MM.1S (cell line): ENCODE data around the gene TRAPPC3.

ENCODE experiments used
- DNase-seq: peaks from one replicate; pipeline ENCODE4 v3.0.0-alpha.2; 2015
- H2AFZ ChIP-seq: fragments of 300-600 bp; sonication (generic); 2 replicates; pipeline ENCODE4 v1.6.0; 2016; ENCODE audit warnings: antibody characterized with exemption, low read length
- H3F3A ChIP-seq: fragments of 300-600 bp; sonication (generic); 2 replicates; pipeline ENCODE4 v1.6.1; 2016; ENCODE audit warnings: mild to moderate bottlenecking, antibody characterized with exemption, low read length, moderate library complexity, mixed read lengths; ENCODE audit not compliant: insufficient read depth
- H3K27ac ChIP-seq: fragments of 300-600 bp; sonication (generic); 2 replicates; pipeline ENCODE4 v1.5.1; 2016; ENCODE audit warnings: mild to moderate bottlenecking, low read length
- H3K27me3 ChIP-seq: fragments of 300-600 bp; sonication (generic); replicated peaks from 2 replicates; pipeline ENCODE4 v1.6.0; 2016; ENCODE audit warnings: low read length; ENCODE audit not compliant: insufficient read depth
- H3K36me3 ChIP-seq: fragments of 300-600 bp; sonication (generic); replicated peaks from 2 replicates; pipeline ENCODE4 v1.6.1; 2016; ENCODE audit warnings: mild to moderate bottlenecking, low read length, mixed read lengths; ENCODE audit not compliant: insufficient read depth
- H3K4me1 ChIP-seq: fragments of 300-600 bp; sonication (generic); 2 replicates; pipeline ENCODE4 v1.6.1; 2016; ENCODE audit warnings: low read length, mixed read lengths
- H3K4me2 ChIP-seq: fragments of 300-600 bp; sonication (generic); 2 replicates; pipeline ENCODE4 v1.6.0; 2016; ENCODE audit warnings: low read depth, low read length
- H3K4me3 ChIP-seq: fragments of 300-600 bp; sonication (generic); 2 replicates; pipeline ENCODE4 v1.5.1; 2016; ENCODE audit warnings: low read length, mixed read lengths
- H3K79me2 ChIP-seq: fragments of 300-600 bp; sonication (generic); 2 replicates; pipeline ENCODE4 v1.6.1; 2016; ENCODE audit warnings: mixed run types, low read length, mixed read lengths
- H3K9ac ChIP-seq: fragments of 300-600 bp; sonication (generic); 2 replicates; pipeline ENCODE4 v1.6.1; 2016; ENCODE audit warnings: low read length, mixed read lengths
- H3K9me2 ChIP-seq: fragments of 300-600 bp; sonication (generic); replicated peaks from 2 replicates; pipeline ENCODE4 v1.6.1; 2016; ENCODE audit warnings: mild to moderate bottlenecking, low read length, mixed read lengths; ENCODE audit not compliant: insufficient read depth
- H3K9me3 ChIP-seq: fragments of 300-600 bp; sonication (generic); replicated peaks from 2 replicates; pipeline ENCODE4 v1.6.1; 2016; ENCODE audit warnings: mild to moderate bottlenecking, low read length, mixed read lengths; ENCODE audit not compliant: insufficient read depth
- H4K20me1 ChIP-seq: fragments of 300-600 bp; sonication (generic); 2 replicates; pipeline ENCODE4 v1.6.1; 2016; ENCODE audit warnings: mild to moderate bottlenecking, low read length, moderate library complexity, mixed read lengths; ENCODE audit not compliant: insufficient read depth
- EZH2 ChIP-seq: fragments of 300-600 bp; sonication (generic); optimal IDR thresholded peaks from 2 replicates; pipeline ENCODE3; 2017; ENCODE audit warnings: low read depth, mild to moderate bottlenecking, antibody characterized with exemption, low read length, mixed read lengths
- EZH2phosphoT487 ChIP-seq: fragments of 300-600 bp; sonication (generic); IDR thresholded peaks from 2 replicates; pipeline ENCODE4 v1.6.1; 2018; ENCODE audit warnings: antibody characterized with exemption, low read length
- TF ChIP-seq, protein P1 (sequence below): fragments of 300-600 bp; sonication (generic); IDR thresholded peaks from 2 replicates; pipeline ENCODE4 v1.5.1; 2016; ENCODE audit warnings: antibody characterized with exemption, low read length, mixed read lengths

The TRAPPC3 gene

GRCh38 chr1:36172983-36173382 lies 23.7 kb upstream of the TRAPPC3 start:
- Histone ChIP-seq H3K9me2 (no peaks in the 10 kb centered on the region), H3K4me1 (peaks cover 18% of the 10 kb centered on the region), H3K9me3 (no peaks in the 10 kb centered on the region), H3K79me2 (peaks cover 39% of the 10 kb centered on the region), H2AFZ (no peak overlapping the region), H4K20me1 (no peaks in the 10 kb centered on the region; the same call in 1 of the 2 replicates), H3F3A (0 out of 2 replicates have a peak, but pooled peaks cover 4% of the 10 kb centered on the region), H3K27me3 (no peaks in the 10 kb centered on the region), H3K9ac (no peak overlapping the region), H3K27ac (no peak overlapping the region), H3K4me3 (no peak overlapping the region), H3K4me2 (no peak overlapping the region), H3K36me3 (no peaks in the 10 kb centered on the region; the same call in 1 of the 2 replicates)
- TF ChIP-seq, protein P1, sequence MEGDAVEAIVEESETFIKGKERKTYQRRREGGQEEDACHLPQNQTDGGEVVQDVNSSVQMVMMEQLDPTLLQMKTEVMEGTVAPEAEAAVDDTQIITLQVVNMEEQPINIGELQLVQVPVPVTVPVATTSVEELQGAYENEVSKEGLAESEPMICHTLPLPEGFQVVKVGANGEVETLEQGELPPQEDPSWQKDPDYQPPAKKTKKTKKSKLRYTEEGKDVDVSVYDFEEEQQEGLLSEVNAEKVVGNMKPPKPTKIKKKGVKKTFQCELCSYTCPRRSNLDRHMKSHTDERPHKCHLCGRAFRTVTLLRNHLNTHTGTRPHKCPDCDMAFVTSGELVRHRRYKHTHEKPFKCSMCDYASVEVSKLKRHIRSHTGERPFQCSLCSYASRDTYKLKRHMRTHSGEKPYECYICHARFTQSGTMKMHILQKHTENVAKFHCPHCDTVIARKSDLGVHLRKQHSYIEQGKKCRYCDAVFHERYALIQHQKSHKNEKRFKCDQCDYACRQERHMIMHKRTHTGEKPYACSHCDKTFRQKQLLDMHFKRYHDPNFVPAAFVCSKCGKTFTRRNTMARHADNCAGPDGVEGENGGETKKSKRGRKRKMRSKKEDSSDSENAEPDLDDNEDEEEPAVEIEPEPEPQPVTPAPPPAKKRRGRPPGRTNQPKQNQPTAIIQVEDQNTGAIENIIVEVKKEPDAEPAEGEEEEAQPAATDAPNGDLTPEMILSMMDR, result no peak
- TF ChIP-seq EZH2 (no peak), EZH2phosphoT487 (no peak)
- no peak for DNase-seq

DNA sequence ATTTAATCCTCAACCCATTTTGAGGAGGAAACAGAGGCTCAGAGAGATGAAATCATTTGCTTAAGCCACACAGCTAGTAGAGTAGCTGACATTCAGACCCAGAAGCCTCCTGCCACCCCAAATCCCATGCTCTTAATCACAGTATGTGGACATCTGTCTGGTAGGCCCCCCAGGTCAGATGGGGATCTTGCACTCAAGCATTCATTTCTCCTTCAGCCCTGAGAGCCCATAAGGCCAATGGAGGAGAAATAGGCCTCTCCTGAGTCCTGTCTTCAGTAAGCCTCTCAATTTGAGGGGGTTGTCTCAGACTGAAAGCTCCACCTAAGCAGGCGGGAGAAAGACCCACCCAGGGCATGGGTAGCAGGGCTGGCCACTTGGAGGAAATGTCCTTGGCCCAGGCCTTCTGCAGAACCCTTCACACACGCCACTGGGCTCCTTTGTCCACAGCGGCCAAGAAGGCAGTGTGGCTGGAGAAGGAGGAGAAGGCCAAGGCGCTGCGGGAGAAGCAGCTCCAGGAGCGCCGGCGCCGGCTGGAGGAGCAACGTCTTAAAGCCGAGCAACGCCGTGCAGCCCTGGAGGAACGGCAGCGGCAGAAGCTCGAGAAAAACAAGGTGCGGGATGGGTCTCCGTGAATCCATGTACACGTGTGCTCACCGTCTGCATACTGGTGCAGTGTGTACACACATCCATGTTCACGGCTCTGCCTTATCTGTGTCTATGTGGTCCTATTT lies 22.9 kb upstream of the TRAPPC3 start:
- no peak overlapping the region for H3K4me2 ChIP-seq
- no peak for DNase-seq
- H3K36me3 ChIP-seq, result no peaks in the 10 kb centered on the region; the same call in 1 of the 2 replicates
- H3F3A ChIP-seq, result 0 out of 2 replicates have a peak, but pooled peaks cover 4% of the 10 kb centered on the region
- H3K79me2 ChIP-seq, result peaks cover 47% of the 10 kb centered on the region
- H3K4me1 ChIP-seq, result peaks cover 18% of the 10 kb centered on the region
- no peaks in the 10 kb centered on the region for H3K27me3 ChIP-seq
- no peak overlapping the region for H2AFZ ChIP-seq
- no peaks in the 10 kb centered on the region for H3K9me2 ChIP-seq
- no peak overlapping the region for H3K4me3 ChIP-seq
- no peaks in the 10 kb centered on the region; the same call in 1 of the 2 replicates for H4K20me1 ChIP-seq
- no peak overlapping the region for H3K9ac ChIP-seq
- TF ChIP-seq, protein P1, result no peak
- TF ChIP-seq EZH2, result no peak
- no peak for TF ChIP-seq EZH2phosphoT487
- no peak overlapping the region for H3K27ac ChIP-seq
- H3K9me3 ChIP-seq, result no peaks in the 10 kb centered on the region

DNA sequence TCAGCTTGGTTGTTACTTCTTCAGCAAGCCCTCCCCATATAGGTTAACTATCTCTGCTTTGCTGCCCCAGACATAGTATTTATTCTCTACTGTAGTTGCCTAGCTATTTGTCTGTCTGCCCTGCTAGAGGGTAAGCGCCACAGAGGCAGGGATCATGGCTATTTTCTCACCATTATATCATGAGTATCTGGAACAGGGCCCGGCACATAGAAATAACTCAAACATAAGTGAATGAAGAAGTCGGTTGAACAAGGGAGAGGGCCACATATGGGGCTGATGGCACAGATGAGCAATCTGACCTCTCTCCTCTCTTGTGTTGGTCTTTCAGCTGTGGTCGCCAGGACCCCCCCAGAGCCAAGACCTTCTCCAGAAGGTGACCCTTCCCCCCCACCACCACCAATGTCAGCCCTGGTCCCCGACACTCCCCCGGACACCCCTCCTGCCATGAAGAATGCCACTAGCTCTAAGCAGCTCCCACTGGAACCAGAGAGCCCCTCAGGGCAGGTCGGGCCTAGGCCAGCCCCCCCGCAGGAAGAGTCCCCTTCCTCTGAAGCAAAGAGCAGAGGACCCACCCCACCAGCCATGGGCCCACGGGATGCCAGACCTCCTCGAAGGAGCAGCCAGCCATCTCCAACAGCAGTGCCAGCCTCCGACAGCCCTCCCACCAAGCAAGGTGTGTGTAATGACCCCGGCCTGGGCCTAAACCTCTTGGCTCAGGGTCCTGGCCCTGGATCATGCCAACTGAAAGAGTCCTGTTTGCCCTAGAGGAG lies 21.5 kb upstream of the TRAPPC3 start:
- DNase-seq, result no peak
- H2AFZ ChIP-seq, result no peak overlapping the region
- no peak for TF ChIP-seq EZH2
- TF ChIP-seq, protein P1, result no peak
- no peak for TF ChIP-seq EZH2phosphoT487
- H4K20me1 ChIP-seq, result no peaks in the 10 kb centered on the region; the same call in 1 of the 2 replicates
- no peak overlapping the region for H3K9ac ChIP-seq
- H3K79me2 ChIP-seq, result peaks cover 59% of the 10 kb centered on the region
- H3K27me3 ChIP-seq, result no peaks in the 10 kb centered on the region
- H3K9me2 ChIP-seq, result no peaks in the 10 kb centered on the region
- 0 out of 2 replicates have a peak, but pooled peaks cover 4% of the 10 kb centered on the region for H3F3A ChIP-seq
- H3K9me3 ChIP-seq, result no peaks in the 10 kb centered on the region
- H3K4me2 ChIP-seq, result no peak overlapping the region
- H3K27ac ChIP-seq, result no peak overlapping the region
- H3K4me3 ChIP-seq, result no peak overlapping the region
- peaks cover 18% of the 10 kb centered on the region for H3K4me1 ChIP-seq
- no peaks in the 10 kb centered on the region; the same call in 1 of the 2 replicates for H3K36me3 ChIP-seq
